ENCODE measurements around the gene CENPC. TPM values are rescaled to one million over a fixed set of nuclear protein-coding genes. Genes with fewer than 3 reads are reported as not detected.

The CENPC gene
- polyA plus RNA-seq, 1 of the 3 experiments (the other 2 are of a cell fraction): 2.2 TPM

DNA sequence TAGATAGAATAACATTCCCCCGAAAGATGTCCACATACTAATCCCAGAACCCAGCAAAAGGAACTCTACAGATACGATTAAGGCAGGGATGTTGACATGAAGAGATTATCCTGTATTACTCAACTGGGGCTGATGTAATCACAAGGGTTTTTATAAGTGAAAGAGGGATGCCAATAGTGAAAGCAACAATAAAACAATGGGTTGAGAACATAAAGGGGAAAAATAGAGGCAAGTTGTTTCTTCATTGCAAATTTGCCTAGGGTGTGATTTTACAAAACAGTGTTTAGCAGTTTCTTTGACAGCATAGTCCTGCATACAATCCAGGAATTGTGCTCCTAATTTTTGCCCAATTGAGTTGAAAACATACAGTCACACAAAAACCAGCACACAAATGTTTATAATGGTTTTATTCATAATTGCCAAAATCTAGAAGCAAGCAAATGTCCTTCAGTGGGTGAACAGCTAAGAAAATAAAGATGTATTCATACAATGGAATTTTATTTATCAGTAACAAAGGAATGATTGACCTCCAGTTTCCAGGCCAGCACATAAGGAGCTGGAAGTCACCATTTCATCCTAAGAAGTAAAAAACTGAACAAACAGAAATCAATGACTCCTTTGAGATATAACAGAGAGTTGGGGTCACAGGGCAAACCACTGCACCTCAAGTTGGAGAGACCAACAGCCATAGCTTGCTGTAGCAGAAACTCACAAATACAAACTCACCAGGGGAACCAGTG lies 107.2 kb downstream of the CENPC start:
- Histone ChIP-seq H3K36me3 (replicated peaks in 1 of 2; ENCODE audit: control insufficient read depth in 1 of 2, insufficient read depth in 2 of 2, low read length in 1 of 2) (peaks cover 0 to 5% of the 10 kb centered on the region in 2 experiments), H4K20me1 (ENCODE audit: insufficient read depth) (no peaks in the 10 kb centered on the region), H3K4me2 (no peak overlapping the region), H3K27ac (ENCODE audit: low read depth in 2 of 2, low read length in 1 of 2) (no peak overlapping the region), H3K79me2 (ENCODE audit: insufficient read depth) (no peaks in the 10 kb centered on the region), H3K4me1 (ENCODE audit: control insufficient read depth in 1 of 2, insufficient read depth in 2 of 2, low read depth in 1 of 2, low read length in 1 of 2) (no peaks in the 10 kb centered on the region; a peak in 1 of 4 replicates), H3K27me3 (ENCODE audit: insufficient read depth) (no peaks in the 10 kb centered on the region), H3K9ac (no peak overlapping the region), H3K9me2 (no peaks in the 10 kb centered on the region), H3K9me3 (no peaks in the 10 kb centered on the region), H2AFZ (ENCODE audit: low read depth) (no peak overlapping the region), H3F3A (replicated peaks; ENCODE audit: insufficient read depth) (no peaks in the 10 kb centered on the region), H3K4me3 (ENCODE audit: low read depth in 2 of 2, low read length in 1 of 2) (no peak overlapping the region)
- 88% methylated on average over 2 of the region's 2 CpGs for WGBS (ENCODE audit: low lambda C conversion rate)
- POLR2A ChIA-PET: no interaction called here
- TF ChIP-seq, protein P1, sequence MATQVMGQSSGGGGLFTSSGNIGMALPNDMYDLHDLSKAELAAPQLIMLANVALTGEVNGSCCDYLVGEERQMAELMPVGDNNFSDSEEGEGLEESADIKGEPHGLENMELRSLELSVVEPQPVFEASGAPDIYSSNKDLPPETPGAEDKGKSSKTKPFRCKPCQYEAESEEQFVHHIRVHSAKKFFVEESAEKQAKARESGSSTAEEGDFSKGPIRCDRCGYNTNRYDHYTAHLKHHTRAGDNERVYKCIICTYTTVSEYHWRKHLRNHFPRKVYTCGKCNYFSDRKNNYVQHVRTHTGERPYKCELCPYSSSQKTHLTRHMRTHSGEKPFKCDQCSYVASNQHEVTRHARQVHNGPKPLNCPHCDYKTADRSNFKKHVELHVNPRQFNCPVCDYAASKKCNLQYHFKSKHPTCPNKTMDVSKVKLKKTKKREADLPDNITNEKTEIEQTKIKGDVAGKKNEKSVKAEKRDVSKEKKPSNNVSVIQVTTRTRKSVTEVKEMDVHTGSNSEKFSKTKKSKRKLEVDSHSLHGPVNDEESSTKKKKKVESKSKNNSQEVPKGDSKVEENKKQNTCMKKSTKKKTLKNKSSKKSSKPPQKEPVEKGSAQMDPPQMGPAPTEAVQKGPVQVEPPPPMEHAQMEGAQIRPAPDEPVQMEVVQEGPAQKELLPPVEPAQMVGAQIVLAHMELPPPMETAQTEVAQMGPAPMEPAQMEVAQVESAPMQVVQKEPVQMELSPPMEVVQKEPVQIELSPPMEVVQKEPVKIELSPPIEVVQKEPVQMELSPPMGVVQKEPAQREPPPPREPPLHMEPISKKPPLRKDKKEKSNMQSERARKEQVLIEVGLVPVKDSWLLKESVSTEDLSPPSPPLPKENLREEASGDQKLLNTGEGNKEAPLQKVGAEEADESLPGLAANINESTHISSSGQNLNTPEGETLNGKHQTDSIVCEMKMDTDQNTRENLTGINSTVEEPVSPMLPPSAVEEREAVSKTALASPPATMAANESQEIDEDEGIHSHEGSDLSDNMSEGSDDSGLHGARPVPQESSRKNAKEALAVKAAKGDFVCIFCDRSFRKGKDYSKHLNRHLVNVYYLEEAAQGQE (IDR thresholded peaks at IDR 0.05; ENCODE audit: low read depth, low read length): no peak
- TF ChIP-seq YY1 (IDR thresholded peaks at IDR 0.05; ENCODE audit: low read depth) (no peak), RFX5 (IDR thresholded peaks at IDR 0.05; ENCODE audit: low read length) (no peak), RAD21 (IDR thresholded peaks at IDR 0.05; ENCODE audit: low read length) (no peak), SMC3 (IDR thresholded peaks at IDR 0.05; ENCODE audit: low read depth, low read length) (no peak), GABPA (IDR thresholded peaks at IDR 0.05; ENCODE audit: low read depth) (no peak), GATA2 (CRISPR knock-in tag; IDR thresholded peaks at IDR 0.05) (no peak)
- TF ChIP-seq, protein P2, sequence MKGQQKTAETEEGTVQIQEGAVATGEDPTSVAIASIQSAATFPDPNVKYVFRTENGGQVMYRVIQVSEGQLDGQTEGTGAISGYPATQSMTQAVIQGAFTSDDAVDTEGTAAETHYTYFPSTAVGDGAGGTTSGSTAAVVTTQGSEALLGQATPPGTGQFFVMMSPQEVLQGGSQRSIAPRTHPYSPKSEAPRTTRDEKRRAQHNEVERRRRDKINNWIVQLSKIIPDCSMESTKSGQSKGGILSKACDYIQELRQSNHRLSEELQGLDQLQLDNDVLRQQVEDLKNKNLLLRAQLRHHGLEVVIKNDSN (IDR thresholded peaks at IDR 0.05; ENCODE audit: borderline replicate concordance, low read depth): no peak
- TF ChIP-seq, protein P3, sequence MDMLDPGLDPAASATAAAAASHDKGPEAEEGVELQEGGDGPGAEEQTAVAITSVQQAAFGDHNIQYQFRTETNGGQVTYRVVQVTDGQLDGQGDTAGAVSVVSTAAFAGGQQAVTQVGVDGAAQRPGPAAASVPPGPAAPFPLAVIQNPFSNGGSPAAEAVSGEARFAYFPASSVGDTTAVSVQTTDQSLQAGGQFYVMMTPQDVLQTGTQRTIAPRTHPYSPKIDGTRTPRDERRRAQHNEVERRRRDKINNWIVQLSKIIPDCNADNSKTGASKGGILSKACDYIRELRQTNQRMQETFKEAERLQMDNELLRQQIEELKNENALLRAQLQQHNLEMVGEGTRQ (IDR thresholded peaks at IDR 0.05; ENCODE audit: borderline replicate concordance, low read depth, low read length): no peak
- TF ChIP-seq, protein P4, sequence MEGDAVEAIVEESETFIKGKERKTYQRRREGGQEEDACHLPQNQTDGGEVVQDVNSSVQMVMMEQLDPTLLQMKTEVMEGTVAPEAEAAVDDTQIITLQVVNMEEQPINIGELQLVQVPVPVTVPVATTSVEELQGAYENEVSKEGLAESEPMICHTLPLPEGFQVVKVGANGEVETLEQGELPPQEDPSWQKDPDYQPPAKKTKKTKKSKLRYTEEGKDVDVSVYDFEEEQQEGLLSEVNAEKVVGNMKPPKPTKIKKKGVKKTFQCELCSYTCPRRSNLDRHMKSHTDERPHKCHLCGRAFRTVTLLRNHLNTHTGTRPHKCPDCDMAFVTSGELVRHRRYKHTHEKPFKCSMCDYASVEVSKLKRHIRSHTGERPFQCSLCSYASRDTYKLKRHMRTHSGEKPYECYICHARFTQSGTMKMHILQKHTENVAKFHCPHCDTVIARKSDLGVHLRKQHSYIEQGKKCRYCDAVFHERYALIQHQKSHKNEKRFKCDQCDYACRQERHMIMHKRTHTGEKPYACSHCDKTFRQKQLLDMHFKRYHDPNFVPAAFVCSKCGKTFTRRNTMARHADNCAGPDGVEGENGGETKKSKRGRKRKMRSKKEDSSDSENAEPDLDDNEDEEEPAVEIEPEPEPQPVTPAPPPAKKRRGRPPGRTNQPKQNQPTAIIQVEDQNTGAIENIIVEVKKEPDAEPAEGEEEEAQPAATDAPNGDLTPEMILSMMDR (IDR thresholded peaks at IDR 0.05): no peak
- no peak for DNase-seq
- CTCF ChIA-PET: interaction anchor here (0.9 kb wide), 1 partner anchor 45 kb away, joined by 3 read pairs; no protein-coding TSS in a partner anchor

Measured in SK-N-SH (cell line).